ENCODE results near the gene RNF138. TPM values are rescaled to one million over a fixed set of nuclear protein-coding genes. Genes with fewer than 3 reads are reported as not detected.

The RNF138 gene
- total RNA-seq, 4 donors from 2014 or later, result 4.9 to 23.7 (median 9.1) TPM

DNA sequence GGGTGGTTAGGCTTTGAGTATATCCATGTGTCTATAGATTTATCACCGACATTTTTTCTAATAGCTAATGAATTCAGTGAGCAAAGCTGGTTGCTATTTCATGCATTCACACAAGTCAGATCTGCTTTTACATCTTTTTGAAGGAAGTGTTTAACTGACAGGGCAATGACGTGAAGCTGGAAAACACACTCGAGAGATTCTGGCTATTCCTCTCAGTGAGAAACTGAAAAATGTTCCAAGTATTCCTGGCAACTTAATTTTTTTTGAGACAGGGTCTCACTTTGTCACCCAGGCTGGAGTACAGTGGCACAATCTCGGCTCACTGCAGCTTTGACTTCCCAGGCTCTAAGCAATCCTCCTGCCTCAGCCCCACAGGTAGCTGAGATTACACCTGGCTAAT, 21.2 kb downstream of the RNF138 start:
- TF ChIP-seq, protein P1, sequence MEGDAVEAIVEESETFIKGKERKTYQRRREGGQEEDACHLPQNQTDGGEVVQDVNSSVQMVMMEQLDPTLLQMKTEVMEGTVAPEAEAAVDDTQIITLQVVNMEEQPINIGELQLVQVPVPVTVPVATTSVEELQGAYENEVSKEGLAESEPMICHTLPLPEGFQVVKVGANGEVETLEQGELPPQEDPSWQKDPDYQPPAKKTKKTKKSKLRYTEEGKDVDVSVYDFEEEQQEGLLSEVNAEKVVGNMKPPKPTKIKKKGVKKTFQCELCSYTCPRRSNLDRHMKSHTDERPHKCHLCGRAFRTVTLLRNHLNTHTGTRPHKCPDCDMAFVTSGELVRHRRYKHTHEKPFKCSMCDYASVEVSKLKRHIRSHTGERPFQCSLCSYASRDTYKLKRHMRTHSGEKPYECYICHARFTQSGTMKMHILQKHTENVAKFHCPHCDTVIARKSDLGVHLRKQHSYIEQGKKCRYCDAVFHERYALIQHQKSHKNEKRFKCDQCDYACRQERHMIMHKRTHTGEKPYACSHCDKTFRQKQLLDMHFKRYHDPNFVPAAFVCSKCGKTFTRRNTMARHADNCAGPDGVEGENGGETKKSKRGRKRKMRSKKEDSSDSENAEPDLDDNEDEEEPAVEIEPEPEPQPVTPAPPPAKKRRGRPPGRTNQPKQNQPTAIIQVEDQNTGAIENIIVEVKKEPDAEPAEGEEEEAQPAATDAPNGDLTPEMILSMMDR (IDR thresholded peaks at IDR 0.05 in 4 of 5, conservative IDR thresholded peaks at IDR 0.05 in 1 of 5), result no peak
- no peak for TF ChIP-seq POLR2A (IDR thresholded peaks at IDR 0.05)
- H3K27me3 ChIP-seq, result no peaks in the 10 kb centered on the region
- intact Hi-C loops (cut with DNase I; ENCODE audit: low total_unique reads) (no loop called here), in situ Hi-C loops (cut with MboI; ENCODE audit: low sequenced_read_pairs in 4 of 4) (no loop called here)
- no peaks in the 10 kb centered on the region for H3K4me1 ChIP-seq
- no peak overlapping the region for H3K27ac ChIP-seq
- ATAC-seq (no peak), DNase-seq (no peak)
- peaks cover 0 to 26% of the 10 kb centered on the region in 2 donors for H3K36me3 ChIP-seq
- H3K4me3 ChIP-seq, result no peak overlapping the region
- H3K9me3 ChIP-seq, result no peaks in the 10 kb centered on the region

DNA sequence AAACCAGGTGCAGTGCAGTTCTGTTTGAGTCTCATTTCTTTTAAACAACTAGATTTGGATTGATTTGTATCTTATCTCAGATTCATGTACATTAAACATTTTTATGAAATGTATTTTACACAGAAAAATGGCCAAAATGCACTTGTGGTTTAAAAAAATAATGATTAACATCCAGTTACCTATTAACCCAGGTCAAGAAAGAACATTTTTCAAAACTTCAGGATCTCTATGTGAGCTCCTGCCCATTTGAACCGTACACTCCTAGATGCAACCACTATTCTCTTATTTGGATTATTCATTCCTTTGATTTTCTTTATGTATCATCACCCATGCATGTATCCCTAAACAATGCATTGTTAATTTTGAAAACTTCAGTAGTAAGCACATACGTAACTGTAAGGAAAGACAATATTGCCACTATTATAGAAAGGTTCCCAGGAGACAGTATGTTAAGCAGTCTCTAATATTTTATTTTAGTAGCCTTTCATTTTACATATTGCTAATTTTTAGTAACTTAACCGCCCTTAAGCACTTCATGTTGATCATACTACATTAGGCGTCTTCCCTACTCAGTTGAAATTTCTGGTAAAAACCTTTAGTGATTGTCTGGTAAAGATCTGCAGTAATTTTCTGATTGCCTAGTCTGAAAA, 22.7 kb downstream of the RNF138 start:
- peaks cover 0 to 26% of the 10 kb centered on the region in 2 donors for H3K36me3 ChIP-seq
- TF ChIP-seq POLR2A (IDR thresholded peaks at IDR 0.05), result no peak
- TF ChIP-seq, protein P1 (IDR thresholded peaks at IDR 0.05 in 4 of 5, conservative IDR thresholded peaks at IDR 0.05 in 1 of 5), result no peak
- no peaks in the 10 kb centered on the region for H3K9me3 ChIP-seq
- no peak overlapping the region for H3K4me3 ChIP-seq
- DNase-seq (no peak), ATAC-seq (no peak)
- no peaks in the 10 kb centered on the region for H3K27me3 ChIP-seq
- no peak overlapping the region for H3K27ac ChIP-seq
- in situ Hi-C loops (cut with MboI; ENCODE audit: low sequenced_read_pairs in 4 of 4) (no loop called here), intact Hi-C loops (cut with DNase I; ENCODE audit: low total_unique reads) (no loop called here)
- no peaks in the 10 kb centered on the region for H3K4me1 ChIP-seq

DNA sequence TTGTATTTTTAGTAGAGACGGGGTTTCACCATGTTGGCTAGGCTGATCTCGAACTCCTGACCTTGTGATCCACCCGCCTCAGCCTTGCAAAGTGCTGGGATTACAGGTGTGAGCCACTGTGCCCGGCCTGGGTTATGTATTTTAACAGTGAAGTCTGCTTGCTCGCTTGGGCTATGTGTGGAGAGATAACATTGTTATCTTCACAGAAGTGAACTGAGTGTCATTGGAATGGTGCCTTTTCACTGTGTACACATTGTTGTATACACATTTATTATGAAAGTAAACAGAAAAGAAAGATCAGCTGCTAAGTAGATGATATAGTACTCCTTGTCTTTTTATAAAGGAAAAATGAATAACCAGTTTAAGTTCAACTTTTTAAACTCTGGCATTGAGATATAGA, 30.4 kb downstream of the RNF138 start:
- peaks cover 0 to 22% of the 10 kb centered on the region in 2 donors for H3K36me3 ChIP-seq
- no peak for ATAC-seq
- no peaks in the 10 kb centered on the region for H3K9me3 ChIP-seq
- in situ Hi-C loops (cut with MboI; ENCODE audit: low sequenced_read_pairs in 4 of 4) (no loop called here), intact Hi-C loops (cut with DNase I; ENCODE audit: low total_unique reads) (no loop called here)
- no peak overlapping the region for H3K27ac ChIP-seq
- no peak overlapping the region for H3K4me3 ChIP-seq
- TF ChIP-seq POLR2A (IDR thresholded peaks at IDR 0.05), result no peak
- TF ChIP-seq, protein P1 (IDR thresholded peaks at IDR 0.05 in 4 of 5, conservative IDR thresholded peaks at IDR 0.05 in 1 of 5), result no peak
- no peaks in the 10 kb centered on the region for H3K4me1 ChIP-seq
- no peaks in the 10 kb centered on the region for H3K27me3 ChIP-seq
- DNase-seq, result no peak

DNA sequence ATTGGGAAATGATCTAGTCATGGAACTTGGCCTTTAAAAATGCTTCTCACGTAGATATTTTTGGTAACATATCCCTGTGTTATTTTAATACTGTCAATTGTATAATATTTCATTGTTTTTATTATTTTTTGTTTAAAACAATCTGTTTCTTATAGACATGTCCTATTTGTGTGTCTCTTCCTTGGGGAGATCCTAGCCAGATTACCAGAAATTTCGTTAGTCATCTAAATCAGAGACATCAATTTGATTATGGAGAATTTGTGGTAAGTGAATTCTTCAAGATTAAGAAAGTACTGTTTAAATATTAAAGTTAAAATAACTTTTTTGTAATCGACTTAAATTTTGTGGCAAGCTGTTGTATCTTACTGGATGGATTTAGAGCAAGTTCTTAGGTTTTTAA, 34.9 kb downstream of the RNF138 start:
- DNase-seq (no peak), ATAC-seq (no peak)
- in situ Hi-C loops (cut with MboI; ENCODE audit: low sequenced_read_pairs in 4 of 4) (no loop called here), intact Hi-C loops (cut with DNase I; ENCODE audit: low total_unique reads) (no loop called here)
- H3K27me3 ChIP-seq, result no peaks in the 10 kb centered on the region
- H3K4me1 ChIP-seq, result no peaks in the 10 kb centered on the region
- TF ChIP-seq, protein P1 (IDR thresholded peaks at IDR 0.05 in 4 of 5, conservative IDR thresholded peaks at IDR 0.05 in 1 of 5), result no peak
- H3K27ac ChIP-seq, result no peak overlapping the region
- no peak overlapping the region for H3K4me3 ChIP-seq
- H3K36me3 ChIP-seq, result peaks cover 0 to 32% of the 10 kb centered on the region in 2 donors
- no peaks in the 10 kb centered on the region for H3K9me3 ChIP-seq

DNA sequence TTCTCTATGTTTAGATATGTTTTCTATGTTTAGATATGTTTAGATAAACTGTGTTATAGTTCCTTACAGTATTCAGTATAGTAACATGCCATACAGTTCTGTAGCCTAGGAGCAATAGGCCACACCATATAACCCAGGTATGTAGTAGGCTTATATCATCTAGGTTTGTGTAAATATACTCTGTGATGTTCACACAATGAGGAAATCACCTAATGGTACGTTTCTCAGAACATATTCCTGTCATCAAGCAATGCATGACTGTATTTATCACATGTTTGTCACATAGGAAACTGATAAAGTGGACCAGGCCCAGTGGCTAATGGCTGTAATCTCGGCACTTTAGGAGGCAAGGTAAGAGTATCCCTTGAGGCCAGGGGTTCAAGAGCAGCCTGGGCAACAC, 44.0 kb downstream of the RNF138 start:
- H3K27ac ChIP-seq, result no peak overlapping the region
- H3K36me3 ChIP-seq, result peaks cover 0 to 12% of the 10 kb centered on the region in 2 donors
- no peak for TF ChIP-seq POLR2A (IDR thresholded peaks at IDR 0.05)
- H3K27me3 ChIP-seq, result no peaks in the 10 kb centered on the region
- intact Hi-C loops (cut with DNase I; ENCODE audit: low total_unique reads) (no loop called here), in situ Hi-C loops (cut with MboI; ENCODE audit: low sequenced_read_pairs in 4 of 4) (no loop called here)
- H3K9me3 ChIP-seq, result no peaks in the 10 kb centered on the region
- ATAC-seq, result no peak
- H3K4me3 ChIP-seq, result no peak overlapping the region
- no peaks in the 10 kb centered on the region for H3K4me1 ChIP-seq
- no peak for DNase-seq

All from gastrocnemius medialis (tissue), 4 donors.